Left ventricle myocardium inferior (tissue), 1 donor: ENCODE results near the gene TFR2. TPM values are rescaled to one million over a fixed set of nuclear protein-coding genes. Genes with fewer than 3 reads are reported as not detected.

ENCODE experiments used
- DNase-seq: peaks from one replicate; pipeline ENCODE4 v3.0.0-alpha.2; 2020
- H3K27ac ChIP-seq: fragments of 200-600 bp; replicated peaks from 2 replicates; pipeline ENCODE4 v1.8.0; 2021
- H3K27me3 ChIP-seq: fragments of 200-600 bp; 2 replicates; pipeline ENCODE4 v1.8.0; 2021; ENCODE audit warnings: low read depth
- H3K36me3 ChIP-seq: fragments of 200-600 bp; 2 replicates; pipeline ENCODE4 v1.8.0; 2021
- H3K4me1 ChIP-seq: fragments of 200-600 bp; 2 replicates; pipeline ENCODE4 v1.8.0; 2021
- H3K4me3 ChIP-seq: fragments of 200-600 bp; 2 replicates; pipeline ENCODE4 v1.8.0; 2021; ENCODE audit warnings: mild to moderate bottlenecking, moderate library complexity
- H3K9me3 ChIP-seq: fragments of 200-600 bp; replicated peaks from 2 replicates; pipeline ENCODE4 v1.8.0; 2021
- CTCF ChIP-seq: fragments of 200-600 bp; IDR thresholded peaks from 2 replicates; pipeline ENCODE4 v1.8.0; 2021; ENCODE audit warnings: antibody characterized with exemption, mild to moderate bottlenecking, borderline replicate concordance
- intact Hi-C: fragments of 100-400 bp; cut with micrococcal nuclease; formaldehyde crosslinking; loops from one replicate; pipeline ENCODE4 v1.11.0; 2022
- total RNA-seq: library from RNA; stranded (reverse); fragmentation: NEBNext Ultra II Directional; extraction: Animal tissue kit (Norgen Biotek cat#: 25700); gene quantifications from one replicate; pipeline ENCODE4 v1.2.1, GENCODE V29; 2021
- donor health status: DM: no; HTN: yes; CAD: no; lungs with severe emphysema.

The TFR2 gene
- total RNA-seq, 1 donor from 2014 or later: 0.25 TPM

GRCh38 chr7:100639995-100640516 is 1.3 kb downstream of the TFR2 start:
- H3K27me3 ChIP-seq: peaks cover 95% of the 10 kb centered on the region
- no peak for TF ChIP-seq CTCF
- no peak for DNase-seq

DNA sequence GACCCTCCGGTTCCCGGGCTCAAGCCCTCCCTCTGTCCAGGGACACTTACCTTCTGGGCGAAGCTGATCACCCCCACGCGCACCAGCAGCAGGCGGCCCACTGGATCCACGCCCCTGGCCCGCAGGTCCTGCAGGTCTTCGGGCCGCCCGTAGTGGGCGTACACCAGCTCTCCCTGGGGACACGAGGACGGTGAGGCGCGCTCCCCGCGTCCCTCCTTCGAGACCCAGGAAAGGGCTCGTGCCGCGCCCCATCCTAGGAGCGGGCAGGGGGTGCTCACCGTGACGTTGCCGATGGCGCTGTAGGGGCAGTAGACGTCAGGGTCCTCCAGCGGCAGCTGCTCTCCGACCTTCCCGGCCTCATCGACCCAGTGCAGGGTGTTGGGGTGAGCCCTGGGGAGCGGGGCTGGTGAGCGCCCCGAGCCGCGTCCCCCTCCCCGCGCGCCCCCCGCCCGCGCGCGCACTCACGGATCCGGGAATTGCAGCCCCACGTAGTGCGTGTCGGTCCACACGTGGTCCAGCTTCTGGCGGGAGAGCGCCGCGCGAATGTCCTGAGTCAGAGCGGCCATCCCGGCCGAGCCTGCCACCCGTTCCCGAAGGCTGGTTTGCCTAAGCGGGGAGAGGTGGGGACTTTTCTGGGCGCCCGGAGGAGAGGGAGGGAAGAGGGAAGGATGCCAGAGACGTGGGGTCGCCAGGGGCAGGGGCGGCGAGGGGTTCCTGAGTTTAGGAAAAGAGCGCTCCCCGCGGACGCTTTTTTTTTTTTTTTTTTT is 8.2 kb downstream of the TFR2 start:
- Histone ChIP-seq H3K4me3 (peak overlapping the region; percentile 68), H3K27ac (no peak overlapping the region), H3K4me1 (peaks cover 13% of the 10 kb centered on the region), H3K36me3 (no peaks in the 10 kb centered on the region), H3K27me3 (peaks cover 79% of the 10 kb centered on the region), H3K9me3 (no peaks in the 10 kb centered on the region)
- no peak for DNase-seq
- intact Hi-C loops: no loop called here
- peak; percentile 29 for TF ChIP-seq CTCF

More at GRCh38 chr7:100639995-100640516, 1.3 kb downstream of the TFR2 start:
- H3K4me1 ChIP-seq: no peaks in the 10 kb centered on the region
- intact Hi-C loops: no loop called here
- no peaks in the 10 kb centered on the region for H3K9me3 ChIP-seq
- no peak overlapping the region for H3K27ac ChIP-seq
- H3K4me3 ChIP-seq: no peak overlapping the region
- no peaks in the 10 kb centered on the region for H3K36me3 ChIP-seq

DNA sequence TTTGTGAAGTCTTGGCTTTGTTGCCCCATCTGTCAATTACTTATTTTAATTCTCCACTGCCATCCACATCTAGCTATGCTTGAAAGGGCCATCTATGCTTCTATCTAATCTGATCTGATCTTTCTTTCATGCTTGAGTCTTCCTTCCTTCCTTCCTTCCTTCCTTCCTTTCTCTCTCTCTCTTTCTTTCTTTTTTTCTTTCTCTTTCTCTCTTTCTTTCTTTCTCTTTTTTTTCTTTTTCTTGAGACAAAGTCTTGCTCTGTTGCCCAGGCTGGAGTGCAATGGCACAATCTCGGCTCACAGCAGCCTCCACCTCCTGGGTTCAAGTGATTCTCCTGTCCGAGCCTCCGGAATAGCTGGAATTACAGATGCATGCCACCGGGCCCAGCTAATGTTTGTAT is 11.3 kb downstream of the TFR2 start:
- Histone ChIP-seq H3K27me3 (peaks cover 65% of the 10 kb centered on the region), H3K4me3 (no peak overlapping the region), H3K36me3 (no peaks in the 10 kb centered on the region), H3K4me1 (peaks cover 17% of the 10 kb centered on the region), H3K9me3 (no peaks in the 10 kb centered on the region), H3K27ac (no peak overlapping the region)
- no peak for TF ChIP-seq CTCF
- intact Hi-C loops: no loop called here
- DNase-seq: no peak

- peak; percentile 22 for TF ChIP-seq CTCF
- Histone ChIP-seq H3K27me3 (peaks cover 56% of the 10 kb centered on the region), H3K36me3 (no peaks in the 10 kb centered on the region), H3K9me3 (no peaks in the 10 kb centered on the region), H3K4me3 (no peak overlapping the region), H3K4me1 (peaks cover 17% of the 10 kb centered on the region), H3K27ac (no peak overlapping the region)
- DNase-seq: no peak
- intact Hi-C loops: no loop called here
Measured at GRCh38 chr7:100629117-100629716, 12.1 kb downstream of the TFR2 start.

- DNase-seq: no peak
- peaks cover 38% of the 10 kb centered on the region for H3K27me3 ChIP-seq
- H3K27ac ChIP-seq: no peak overlapping the region
- H3K9me3 ChIP-seq: no peaks in the 10 kb centered on the region
- TF ChIP-seq CTCF: no peak
- H3K4me1 ChIP-seq: peaks cover 5% of the 10 kb centered on the region
- intact Hi-C loops: no loop called here
- H3K4me3 ChIP-seq: no peak overlapping the region
- H3K36me3 ChIP-seq: no peaks in the 10 kb centered on the region
Measured at GRCh38 chr7:100627238-100627549, 14.2 kb downstream of the TFR2 start.
